ENCODE data around the gene NPHP4. TPM values are rescaled to one million over a fixed set of nuclear protein-coding genes. Genes with fewer than 3 reads are reported as not detected.

Gene NPHP4
- total RNA-seq, 1 experiment from 2014 or later: 20.0 TPM

DNA sequence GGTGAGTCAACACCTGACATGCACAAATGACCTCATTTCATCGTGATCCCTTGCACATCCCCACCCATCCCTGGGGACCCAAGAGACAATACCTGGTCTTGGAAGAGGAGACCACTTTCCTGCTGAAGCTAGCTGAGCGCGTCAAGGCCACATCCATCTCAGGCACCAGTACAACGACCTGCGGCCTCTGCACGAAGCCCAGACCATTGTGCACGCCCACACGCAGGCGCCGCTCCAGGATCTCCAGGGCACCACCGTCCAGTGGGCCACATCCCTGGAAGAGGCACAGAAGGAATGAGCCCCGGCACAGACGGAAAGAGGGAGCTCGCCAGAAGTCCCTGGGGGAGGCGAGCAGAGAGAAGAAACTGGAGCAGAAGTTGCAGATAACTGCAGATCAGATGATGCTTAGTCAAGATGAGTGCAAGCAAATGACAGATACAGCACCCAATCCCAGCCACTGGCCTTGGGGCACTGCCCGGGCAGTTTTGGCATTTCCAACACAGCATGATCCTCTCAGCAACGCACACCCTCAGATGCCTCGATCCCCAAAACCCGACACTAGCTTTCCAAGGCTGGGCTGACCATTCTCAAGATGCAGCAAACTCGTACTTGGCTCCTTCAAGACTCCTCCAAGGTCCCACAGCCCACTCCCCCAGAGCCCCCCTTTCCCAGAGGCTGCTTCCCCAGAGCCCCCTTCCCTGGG, 44.1 kb downstream of the NPHP4 start:
- POLR2A ChIA-PET: no interaction called here
- Histone ChIP-seq H3K4me2 (ENCODE audit: low read length) (no peak overlapping the region), H3K79me2 (ENCODE audit: insufficient read depth, low read length) (no peaks in the 10 kb centered on the region), H3K4me1 (ENCODE audit: control insufficient read depth in 1 of 2, insufficient read depth in 2 of 2, low read length in 2 of 2) (no peaks in the 10 kb centered on the region), H2AFZ (ENCODE audit: low read depth, low read length, poor library complexity, severe bottlenecking) (no peak overlapping the region), H3K9me3 (ENCODE audit: control insufficient read depth in 1 of 2, insufficient read depth in 1 of 2, low read depth in 1 of 2, low read length in 2 of 2) (no peaks in the 10 kb centered on the region), H3K36me3 (ENCODE audit: control insufficient read depth in 1 of 2, insufficient read depth in 2 of 2, low read length in 2 of 2) (peaks cover 4 to 6% of the 10 kb centered on the region in 2 experiments; a peak in 2 of 4 replicates), H4K20me1 (ENCODE audit: insufficient read depth) (no peaks in the 10 kb centered on the region), H3K4me3 (replicated peaks in 1 of 2; ENCODE audit: low read depth in 1 of 2, low read length in 2 of 2) (no peak overlapping the region), H3K27ac (ENCODE audit: low read depth, low read length) (no peak overlapping the region), H3K9ac (ENCODE audit: low read length) (no peak overlapping the region), H3K27me3 (ENCODE audit: insufficient read depth, low read length) (no peaks in the 10 kb centered on the region), H3K9me2 (ENCODE audit: insufficient read depth) (no peaks in the 10 kb centered on the region)
- no peak for DNase-seq (ENCODE audit: low read depth, low spot score)
- BruUV-seq (replicated peaks): no TSS peak
- intact Hi-C loops (cut with micrococcal nuclease): no loop called here
- CTCF ChIA-PET: no interaction called here
- no peak for ATAC-seq
- no peak for TF ChIP-seq ELF1 (IDR thresholded peaks at IDR 0.05; ENCODE audit: borderline replicate concordance, low read depth)
- TF ChIP-seq EGR1 (IDR thresholded peaks at IDR 0.05; ENCODE audit: low read depth): no peak
- TF ChIP-seq, protein P1, sequence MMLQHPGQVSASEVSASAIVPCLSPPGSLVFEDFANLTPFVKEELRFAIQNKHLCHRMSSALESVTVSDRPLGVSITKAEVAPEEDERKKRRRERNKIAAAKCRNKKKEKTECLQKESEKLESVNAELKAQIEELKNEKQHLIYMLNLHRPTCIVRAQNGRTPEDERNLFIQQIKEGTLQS (IDR thresholded peaks at IDR 0.05): no peak
- TF ChIP-seq YY1 (IDR thresholded peaks at IDR 0.05; ENCODE audit: extremely low read depth, insufficient replicate concordance, low read depth, low read length): no peak
- no peak for TF ChIP-seq EZH2 (IDR thresholded peaks at IDR 0.05)
- no peak for TF ChIP-seq FOSL1 (IDR thresholded peaks at IDR 0.05; ENCODE audit: low read depth)
- TF ChIP-seq EZH2phosphoT487 (IDR thresholded peaks at IDR 0.05; ENCODE audit: borderline replicate concordance): no peak
- no peak for TF ChIP-seq JUND (IDR thresholded peaks at IDR 0.05)
- TF ChIP-seq POLR2A (IDR thresholded peaks at IDR 0.05; ENCODE audit: borderline replicate concordance, extremely low read depth, insufficient read depth, insufficient read length): no peak
- TF ChIP-seq RAD21 (IDR thresholded peaks at IDR 0.05; ENCODE audit: low read depth): no peak
- TF ChIP-seq ZFX (IDR thresholded peaks at IDR 0.05): no peak
- TF ChIP-seq, protein P2, sequence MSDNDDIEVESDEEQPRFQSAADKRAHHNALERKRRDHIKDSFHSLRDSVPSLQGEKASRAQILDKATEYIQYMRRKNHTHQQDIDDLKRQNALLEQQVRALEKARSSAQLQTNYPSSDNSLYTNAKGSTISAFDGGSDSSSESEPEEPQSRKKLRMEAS (IDR thresholded peaks at IDR 0.05): no peak
- TF ChIP-seq CBX3 (IDR thresholded peaks at IDR 0.05; ENCODE audit: low read depth): no peak
- no peak for TF ChIP-seq ZNF274 (IDR thresholded peaks at IDR 0.05; ENCODE audit: low read depth, low read length)
- RAD21 ChIA-PET (ENCODE audit: low non-redundant PET in 1 of 2, low total read pairs in 2 of 2, uncharacterized antibody in 2 of 2, unreplicated experiment in 2 of 2): no interaction called here
